Keratinocyte (primary cell): ENCODE data around the gene IMPDH1. TPM values are rescaled to one million over a fixed set of nuclear protein-coding genes. Genes with fewer than 3 reads are reported as not detected.

Experiments
- DNase-seq: peaks from one replicate; pipeline ENCODE4 v3.0.0-alpha.2; 2011; ENCODE audit warnings: low read depth, missing footprints, low spot score
- FAIRE-seq: peaks from 2 replicates; lab custom pipeline; 2011; peaks lifted over from hg19 to GRCh38; lab: Jason Lieb, UNC
- H2AFZ ChIP-seq: 2 replicates; pipeline ENCODE4 v1.6.0; 2012; ENCODE audit warnings: low read length, control low read depth, inconsistent platforms; ENCODE audit not compliant: control insufficient read depth
- H3K27ac ChIP-seq: 2 replicates; pipeline ENCODE4 v1.5.1; 2011; ENCODE audit warnings: low read length; ENCODE audit not compliant: control insufficient read depth, insufficient read depth
- H3K27me3 ChIP-seq: 3 replicates; pipeline ENCODE4 v1.6.0; 2011; ENCODE audit warnings: low read length; ENCODE audit not compliant: control insufficient read depth, insufficient read depth; ENCODE audit errors: extremely low read depth
- H3K36me3 ChIP-seq, 2 experiments: 2 replicates in 1 of 2; 3 replicates in 1 of 2; pipeline ENCODE4 v1.5.1; 2011; ENCODE audit warnings: low read length in 2 of 2, mild to moderate bottlenecking in 1 of 2; ENCODE audit not compliant: control insufficient read depth in 2 of 2, insufficient read depth in 2 of 2; ENCODE audit errors: extremely low read depth in 1 of 2
- H3K4me1 ChIP-seq: 3 replicates; pipeline ENCODE4 v1.5.1; 2011; ENCODE audit warnings: low read length; ENCODE audit not compliant: control insufficient read depth, insufficient read depth; ENCODE audit errors: extremely low read depth
- H3K4me2 ChIP-seq: 3 replicates; pipeline ENCODE4 v1.6.0; 2011; ENCODE audit warnings: low read depth, low read length; ENCODE audit not compliant: control insufficient read depth, insufficient read depth; ENCODE audit errors: extremely low read depth
- H3K4me3 ChIP-seq, 3 experiments: fragments of 200-600 bp in 1 of 3; sonication (generic) in 1 of 3; 2 replicates in 2 of 3; 3 replicates in 1 of 3; pipeline ENCODE4 v1.5.1; 2011 to 2016; ENCODE audit warnings: low read length in 3 of 3, mild to moderate bottlenecking in 3 of 3, control low read depth in 2 of 3, inconsistent platforms in 1 of 3, low read depth in 1 of 3, mixed read lengths in 1 of 3, mixed run types in 1 of 3, moderate library complexity in 1 of 3; ENCODE audit not compliant: control insufficient read depth in 2 of 3, insufficient read depth in 2 of 3; ENCODE audit errors: extremely low read depth in 1 of 3
- H3K79me2 ChIP-seq: 2 replicates; pipeline ENCODE4 v1.6.0; 2012; ENCODE audit warnings: low read length; ENCODE audit not compliant: control insufficient read depth, insufficient read depth
- H3K9ac ChIP-seq: 3 replicates; pipeline ENCODE4 v1.6.0; 2011; ENCODE audit warnings: low read length; ENCODE audit not compliant: control insufficient read depth, insufficient read depth; ENCODE audit errors: extremely low read depth
- H3K9me1 ChIP-seq: 3 replicates; pipeline ENCODE4 v1.6.0; 2011; ENCODE audit warnings: low read length; ENCODE audit not compliant: control insufficient read depth, insufficient read depth; ENCODE audit errors: extremely low read depth
- H3K9me3 ChIP-seq: 2 replicates; pipeline ENCODE4 v1.5.1; 2012; ENCODE audit warnings: low read depth, low read length; ENCODE audit not compliant: control insufficient read depth
- H4K20me1 ChIP-seq: 3 replicates; pipeline ENCODE4 v1.6.0; 2011; ENCODE audit warnings: low read length; ENCODE audit not compliant: control insufficient read depth, insufficient read depth; ENCODE audit errors: extremely low read depth
- EZH2 ChIP-seq: IDR thresholded peaks from one replicate; pipeline ENCODE4 v1.6.1; 2012; ENCODE audit warnings: inconsistent platforms, mild to moderate bottlenecking, low read length, moderate library complexity
- dilution Hi-C: fragments of 300-500 bp; cut with MboI; formaldehyde crosslinking; loops from one replicate; pipeline ENCODE4 v1.7.0; 2020; ENCODE audit warnings: low sequenced_read_pairs; ENCODE audit not compliant: extremely low pct_ligation_motif_present
- polyA plus RNA-seq, 5 experiments: library from polyadenylated mRNA; depleted of rRNA in 3 of 5; stranded (reverse) in 3 of 5; stranded (forward) in 1 of 5; unstranded in 1 of 5; fragments of >200 nt; gene quantifications; 1 replicate in 1 of 5; 2 replicates in 3 of 5; 3 replicates in 1 of 5; pipeline versions ENCODE4 v1.2.1 to v1.2.3, GENCODE V29; 2011 to 2012; ENCODE audit warnings: missing spikeins in 2 of 5, low read depth in 1 of 5, low replicate concordance in 1 of 5
- TF ChIP-seq, protein P1 (sequence below), 3 experiments: IDR thresholded peaks in 1 of 3; conservative IDR thresholded peaks in 1 of 3; optimal IDR thresholded peaks in 1 of 3; 2 replicates in 2 of 3; 3 replicates in 1 of 3; pipeline versions ENCODE3 to v1.5.1; 2011; ENCODE audit warnings: low read length in 3 of 3, mild to moderate bottlenecking in 3 of 3, moderate library complexity in 2 of 3, control low read depth in 1 of 3, inconsistent platforms in 1 of 3; ENCODE audit not compliant: insufficient read depth in 2 of 3; ENCODE audit errors: extremely low read depth in 1 of 3

IMPDH1 gene
- polyA plus RNA-seq, 1 donor (not counting 4 experiments of a cell fraction or from before 2014, with no cell fraction given): 56.2 TPM

DNA sequence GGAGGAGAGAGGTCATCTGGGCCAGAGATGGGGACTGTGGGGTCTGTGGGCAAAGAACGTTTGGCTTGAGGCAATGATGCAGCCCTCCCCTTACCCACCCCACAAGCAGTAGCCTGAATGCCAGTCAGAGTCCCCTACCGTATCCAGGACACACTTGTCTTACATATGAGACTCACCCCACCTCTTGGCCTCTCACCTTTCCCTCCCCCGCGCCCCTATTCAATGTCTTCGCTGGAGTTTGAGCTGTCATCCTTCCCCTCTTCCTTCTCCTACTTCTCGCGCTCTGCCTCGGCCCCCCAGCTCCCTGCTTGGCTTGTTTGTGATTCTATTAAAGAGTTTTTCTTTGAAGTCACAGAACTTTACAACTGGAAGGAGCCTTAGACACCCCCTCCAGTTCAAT lies 57.1 kb downstream of the IMPDH1 start:
- TF ChIP-seq EZH2: no peak
- TF ChIP-seq, protein P1, sequence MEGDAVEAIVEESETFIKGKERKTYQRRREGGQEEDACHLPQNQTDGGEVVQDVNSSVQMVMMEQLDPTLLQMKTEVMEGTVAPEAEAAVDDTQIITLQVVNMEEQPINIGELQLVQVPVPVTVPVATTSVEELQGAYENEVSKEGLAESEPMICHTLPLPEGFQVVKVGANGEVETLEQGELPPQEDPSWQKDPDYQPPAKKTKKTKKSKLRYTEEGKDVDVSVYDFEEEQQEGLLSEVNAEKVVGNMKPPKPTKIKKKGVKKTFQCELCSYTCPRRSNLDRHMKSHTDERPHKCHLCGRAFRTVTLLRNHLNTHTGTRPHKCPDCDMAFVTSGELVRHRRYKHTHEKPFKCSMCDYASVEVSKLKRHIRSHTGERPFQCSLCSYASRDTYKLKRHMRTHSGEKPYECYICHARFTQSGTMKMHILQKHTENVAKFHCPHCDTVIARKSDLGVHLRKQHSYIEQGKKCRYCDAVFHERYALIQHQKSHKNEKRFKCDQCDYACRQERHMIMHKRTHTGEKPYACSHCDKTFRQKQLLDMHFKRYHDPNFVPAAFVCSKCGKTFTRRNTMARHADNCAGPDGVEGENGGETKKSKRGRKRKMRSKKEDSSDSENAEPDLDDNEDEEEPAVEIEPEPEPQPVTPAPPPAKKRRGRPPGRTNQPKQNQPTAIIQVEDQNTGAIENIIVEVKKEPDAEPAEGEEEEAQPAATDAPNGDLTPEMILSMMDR (optimal IDR thresholded peaks at IDR 0.05 in 1 of 3, IDR thresholded peaks at IDR 0.05 in 1 of 3, conservative IDR thresholded peaks at IDR 0.05 in 1 of 3; ENCODE audit: extremely low read depth in 1 of 3, insufficient read depth in 2 of 3, low read length in 3 of 3): no peak
- FAIRE-seq (no peak), DNase-seq (no peak)
- Histone ChIP-seq H2AFZ (no peak overlapping the region), H3K79me2 (no peaks in the 10 kb centered on the region), H3K9ac (no peak overlapping the region), H4K20me1 (no peaks in the 10 kb centered on the region), H3K36me3 (no peaks in the 10 kb centered on the region), H3K9me1 (no peaks in the 10 kb centered on the region), H3K4me1 (peaks cover 4% of the 10 kb centered on the region), H3K4me3 (no peak overlapping the region), H3K27me3 (peaks cover 39% of the 10 kb centered on the region), H3K4me2 (no peak overlapping the region), H3K27ac (no peak overlapping the region), H3K9me3 (no peaks in the 10 kb centered on the region)
- dilution Hi-C loops: no loop called here

DNA sequence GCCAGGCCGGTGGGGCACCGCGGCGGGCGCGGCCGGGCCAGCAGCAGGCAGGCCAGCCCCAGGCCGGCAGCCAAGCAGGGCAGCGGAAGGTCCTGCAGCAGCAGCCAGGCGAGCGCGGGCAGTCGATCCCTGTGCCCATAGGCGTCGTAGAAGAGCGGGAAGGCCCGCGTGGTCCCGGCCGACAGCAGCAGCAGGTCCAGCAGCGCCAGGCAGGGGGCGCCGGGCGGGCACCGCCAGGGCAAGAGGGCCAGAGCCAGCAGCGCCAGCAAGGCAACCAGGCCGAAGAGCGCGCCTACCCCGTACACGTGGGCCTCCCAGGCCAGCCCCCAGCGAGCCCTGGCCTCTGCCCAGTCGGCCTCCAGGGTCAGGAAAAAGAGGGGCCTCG lies 57.6 kb downstream of the IMPDH1 start:
- Histone ChIP-seq H3K36me3 (no peaks in the 10 kb centered on the region), H3K9ac (no peak overlapping the region), H3K27me3 (peaks cover 39% of the 10 kb centered on the region), H3K4me3 (no peak overlapping the region), H3K9me1 (no peaks in the 10 kb centered on the region), H4K20me1 (no peaks in the 10 kb centered on the region), H3K4me1 (peaks cover 4% of the 10 kb centered on the region), H3K9me3 (no peaks in the 10 kb centered on the region), H3K27ac (no peak overlapping the region), H3K79me2 (no peaks in the 10 kb centered on the region), H3K4me2 (no peak overlapping the region), H2AFZ (no peak overlapping the region)
- dilution Hi-C loops: no loop called here
- peak; percentile 31 for TF ChIP-seq EZH2
- TF ChIP-seq, protein P1 (optimal IDR thresholded peaks at IDR 0.05 in 1 of 3, IDR thresholded peaks at IDR 0.05 in 1 of 3, conservative IDR thresholded peaks at IDR 0.05 in 1 of 3; ENCODE audit: extremely low read depth in 1 of 3, insufficient read depth in 2 of 3, low read length in 3 of 3): peak; percentile 23 to 58 (median 43)
- DNase-seq (no peak), FAIRE-seq (no peak)
